ENCODE measurements around the gene ANGPTL8. TPM values are rescaled to one million over a fixed set of nuclear protein-coding genes. Genes with fewer than 3 reads are reported as not detected.

The ANGPTL8 gene
- total and polyA plus RNA-seq, 2 experiments from 2014 or later, result 1.7 TPM; not detected in 1

- 84 to 87% methylated on average over 6 of the region's 6 CpGs for WGBS, 2 experiments (ENCODE audit: low coverage in 1 of 2, low lambda C conversion rate in 2 of 2, missing lambda C conversion rate in 2 of 2)
These were observed 25.9 kb downstream of the ANGPTL8 start for GRCh38 chr19:11265177-11265784.

GRCh38 chr19:11265785-11266236, 26.4 kb downstream of the ANGPTL8 start:
- Histone ChIP-seq H3K9me2 (ENCODE audit: insufficient read depth) (no peaks in the 10 kb centered on the region), H3K27ac (no peak overlapping the region), H3F3A (ENCODE audit: insufficient read depth) (no peaks in the 10 kb centered on the region), H3K9ac (no peak overlapping the region), H4K20me1 (ENCODE audit: insufficient read depth) (no peaks in the 10 kb centered on the region), H3K9me3 (ENCODE audit: low read depth) (no peaks in the 10 kb centered on the region), H3K4me1 (ENCODE audit: insufficient read depth) (peaks cover 6% of the 10 kb centered on the region; the same call in 1 of the 2 replicates), H3K36me3 (ENCODE audit: low read depth) (no peaks in the 10 kb centered on the region), H2AFZ (no peak overlapping the region), H3K4me2 (ENCODE audit: unreplicated experiment) (no peak overlapping the region), H3K27me3 (replicated peaks; ENCODE audit: insufficient read depth) (no peaks in the 10 kb centered on the region), H3K79me2 (ENCODE audit: insufficient read depth) (no peaks in the 10 kb centered on the region), H3K4me3 (no peak overlapping the region)
- TF ChIP-seq EZH2phosphoT487 (IDR thresholded peaks at IDR 0.05; ENCODE audit: insufficient read depth, low read depth), result no peak
- no peak for TF ChIP-seq EZH2 (IDR thresholded peaks at IDR 0.05; ENCODE audit: insufficient read depth, poor library complexity, severe bottlenecking)
- 60 to 70% methylated on average over 11 of the region's 11 CpGs for WGBS, 2 experiments (ENCODE audit: low coverage in 1 of 2, low lambda C conversion rate in 2 of 2, missing lambda C conversion rate in 2 of 2)
- DNase-seq, result peak; percentile 59
- in situ Hi-C loops (cut with MboI), result no loop called here

More at GRCh38 chr19:11265177-11265784, 25.9 kb downstream of the ANGPTL8 start:
- H3K4me2 ChIP-seq (ENCODE audit: unreplicated experiment), result no peak overlapping the region
- no peaks in the 10 kb centered on the region for H3K9me3 ChIP-seq (ENCODE audit: low read depth)
- H2AFZ ChIP-seq, result no peak overlapping the region
- no peaks in the 10 kb centered on the region for H3K79me2 ChIP-seq (ENCODE audit: insufficient read depth)
- H3K9ac ChIP-seq, result no peak overlapping the region
- H3F3A ChIP-seq (ENCODE audit: insufficient read depth), result no peaks in the 10 kb centered on the region
- H3K9me2 ChIP-seq (ENCODE audit: insufficient read depth), result no peaks in the 10 kb centered on the region
- DNase-seq, result no peak
- H3K27ac ChIP-seq, result no peak overlapping the region
- TF ChIP-seq EZH2 (IDR thresholded peaks at IDR 0.05; ENCODE audit: insufficient read depth, poor library complexity, severe bottlenecking), result no peak
- no peak for TF ChIP-seq EZH2phosphoT487 (IDR thresholded peaks at IDR 0.05; ENCODE audit: insufficient read depth, low read depth)
- H3K36me3 ChIP-seq (ENCODE audit: low read depth), result no peaks in the 10 kb centered on the region
- in situ Hi-C loops (cut with MboI), result no loop called here
- H3K27me3 ChIP-seq (replicated peaks; ENCODE audit: insufficient read depth), result no peaks in the 10 kb centered on the region
- H3K4me1 ChIP-seq (ENCODE audit: insufficient read depth), result peaks cover 6% of the 10 kb centered on the region; the same call in 1 of the 2 replicates
- no peaks in the 10 kb centered on the region for H4K20me1 ChIP-seq (ENCODE audit: insufficient read depth)
- H3K4me3 ChIP-seq, result no peak overlapping the region

DNA sequence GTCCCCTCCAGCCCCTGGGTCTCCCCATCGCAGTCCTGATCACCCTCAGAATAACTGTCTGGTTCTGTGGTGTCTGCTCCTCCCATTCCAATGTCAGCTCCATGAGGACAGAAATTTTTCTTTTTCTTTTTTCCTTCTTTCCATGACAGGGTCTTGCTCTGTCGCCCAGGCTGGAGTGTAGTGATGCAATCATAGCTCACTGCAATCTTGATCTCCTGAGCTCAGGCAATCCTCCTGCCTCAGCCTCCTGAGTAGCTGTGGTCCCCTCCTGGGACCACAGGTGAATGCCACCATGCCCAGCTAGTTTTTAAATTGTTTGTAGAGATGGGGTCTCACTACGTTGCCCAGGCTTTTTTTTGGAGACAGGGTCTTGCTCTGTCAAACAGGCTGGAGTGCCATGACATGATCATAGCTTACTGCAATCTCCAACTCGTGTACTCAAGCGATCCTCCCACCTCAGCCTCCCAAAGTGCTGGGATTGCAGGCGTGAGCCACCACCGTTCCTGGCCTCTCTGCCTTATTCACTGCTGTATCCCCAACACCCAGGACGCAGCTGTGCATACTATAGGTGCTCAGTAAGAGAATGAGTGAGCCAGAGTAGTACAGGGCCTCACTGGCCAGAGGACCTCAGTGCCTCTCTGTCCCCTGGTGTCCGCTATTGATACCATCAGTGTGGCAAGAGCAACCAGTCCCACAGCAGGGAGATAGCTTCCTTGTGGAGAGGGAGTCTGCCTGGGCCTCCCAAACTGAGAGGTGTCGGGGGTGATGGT, 28.1 kb downstream of the ANGPTL8 start:
- 85 to 91% methylated on average over 10 of the region's 10 CpGs for WGBS, 2 experiments (ENCODE audit: low coverage in 1 of 2, low lambda C conversion rate in 2 of 2, missing lambda C conversion rate in 2 of 2)
- Histone ChIP-seq H4K20me1 (ENCODE audit: insufficient read depth) (no peaks in the 10 kb centered on the region), H3K9me2 (ENCODE audit: insufficient read depth) (no peaks in the 10 kb centered on the region), H3K4me2 (ENCODE audit: unreplicated experiment) (no peak overlapping the region), H3K36me3 (ENCODE audit: low read depth) (no peaks in the 10 kb centered on the region), H3K9me3 (ENCODE audit: low read depth) (no peaks in the 10 kb centered on the region), H3K4me1 (ENCODE audit: insufficient read depth) (peaks cover 6% of the 10 kb centered on the region; the same call in 1 of the 2 replicates), H2AFZ (no peak overlapping the region), H3K27me3 (replicated peaks; ENCODE audit: insufficient read depth) (no peaks in the 10 kb centered on the region), H3F3A (ENCODE audit: insufficient read depth) (no peaks in the 10 kb centered on the region), H3K9ac (no peak overlapping the region), H3K79me2 (ENCODE audit: insufficient read depth) (no peaks in the 10 kb centered on the region), H3K27ac (no peak overlapping the region), H3K4me3 (no peak overlapping the region)
- TF ChIP-seq EZH2 (IDR thresholded peaks at IDR 0.05; ENCODE audit: insufficient read depth, poor library complexity, severe bottlenecking) (no peak), EZH2phosphoT487 (IDR thresholded peaks at IDR 0.05; ENCODE audit: insufficient read depth, low read depth) (no peak)
- DNase-seq, result no peak
- in situ Hi-C loops (cut with MboI), result no loop called here

DNA sequence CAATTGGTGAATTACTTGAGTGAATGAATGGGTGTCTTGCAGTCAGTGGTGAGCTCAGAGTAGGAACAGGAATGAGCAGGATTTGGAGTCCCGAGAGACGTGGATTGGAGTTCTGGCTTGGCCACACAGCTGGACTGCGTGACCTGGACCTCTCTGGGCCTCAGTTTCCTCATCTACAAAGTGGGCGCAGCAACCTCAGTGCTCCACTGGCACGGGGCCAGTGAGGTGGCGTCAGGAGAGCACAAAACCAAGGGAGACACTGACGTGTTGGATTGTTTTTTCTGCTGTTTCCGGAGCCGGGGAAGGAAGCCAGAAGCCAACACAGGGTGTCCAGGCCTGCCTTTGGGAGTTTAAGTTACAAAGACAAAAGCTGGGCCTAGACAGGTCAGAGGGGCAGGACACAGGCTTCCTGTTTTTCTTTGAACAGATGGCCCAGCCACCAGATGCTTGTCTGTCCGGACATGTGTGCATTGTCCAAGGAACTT, 29.4 kb downstream of the ANGPTL8 start:
- Histone ChIP-seq H3K79me2 (ENCODE audit: insufficient read depth) (no peaks in the 10 kb centered on the region), H3K4me3 (no peak overlapping the region), H3K9me3 (ENCODE audit: low read depth) (no peaks in the 10 kb centered on the region), H3K36me3 (ENCODE audit: low read depth) (no peaks in the 10 kb centered on the region), H2AFZ (no peak overlapping the region), H3K9ac (no peak overlapping the region; the same call in 1 of the 2 replicates), H3K4me1 (ENCODE audit: insufficient read depth) (peaks cover 6% of the 10 kb centered on the region; the same call in 1 of the 2 replicates), H3K9me2 (ENCODE audit: insufficient read depth) (no peaks in the 10 kb centered on the region), H3F3A (ENCODE audit: insufficient read depth) (no peaks in the 10 kb centered on the region), H3K27me3 (replicated peaks; ENCODE audit: insufficient read depth) (no peaks in the 10 kb centered on the region), H3K4me2 (ENCODE audit: unreplicated experiment) (no peak overlapping the region), H3K27ac (no peak overlapping the region), H4K20me1 (ENCODE audit: insufficient read depth) (no peaks in the 10 kb centered on the region)
- peak; percentile 67 for DNase-seq
- 51 to 57% methylated on average over 10 of the region's 10 CpGs for WGBS, 2 experiments (ENCODE audit: low coverage in 1 of 2, low lambda C conversion rate in 2 of 2, missing lambda C conversion rate in 2 of 2)
- in situ Hi-C loops (cut with MboI), result no loop called here
- TF ChIP-seq EZH2phosphoT487 (IDR thresholded peaks at IDR 0.05; ENCODE audit: insufficient read depth, low read depth) (no peak), EZH2 (IDR thresholded peaks at IDR 0.05; ENCODE audit: insufficient read depth, poor library complexity, severe bottlenecking) (no peak)
